WERI-Rb-1 (cell line): ENCODE data around the gene GLOD4.
A peak's percentile ranks its signal among the peaks of the same experiment; 100 is the strongest.
"Not testable (repeated sequence)": the region's sequence is repeated elsewhere in the genome, so short reads cannot be mapped to it uniquely, and the experiment has no call there.

Experiments used
- DNase-seq: peaks from one replicate; pipeline ENCODE4 v3.0.0-alpha.2; 2020
- H3K27ac ChIP-seq: fragments of 250-450 bp; sonication (Bioruptor Pico); 2 replicates; pipeline ENCODE4 v1.5.1; 2020; ENCODE audit warnings: mild to moderate bottlenecking, moderate library complexity
- H3K27me3 ChIP-seq: fragments of 250-450 bp; sonication (Bioruptor Pico); 2 replicates; pipeline ENCODE4 v1.5.1; 2021; ENCODE audit warnings: mild to moderate bottlenecking, low read depth, moderate library complexity; ENCODE audit not compliant: insufficient read depth, severe bottlenecking
- H3K36me3 ChIP-seq: fragments of 250-450 bp; sonication (Bioruptor Pico); 2 replicates; pipeline ENCODE4 v1.5.1; 2020; ENCODE audit warnings: mild to moderate bottlenecking, moderate library complexity
- H3K4me3 ChIP-seq: 2 replicates; pipeline ENCODE4 v1.5.1; 2011; ENCODE audit warnings: low read depth, mild to moderate bottlenecking, control low read depth, low read length
- H3K9me3 ChIP-seq: fragments of 250-450 bp; sonication (Bioruptor Pico); 2 replicates; pipeline ENCODE4 v1.5.1; 2021; ENCODE audit warnings: mild to moderate bottlenecking, moderate library complexity; ENCODE audit not compliant: severe bottlenecking
- CTCF ChIP-seq: IDR thresholded peaks from 2 replicates; pipeline ENCODE4 v1.5.1; 2011; ENCODE audit warnings: low read depth, mild to moderate bottlenecking, control low read depth, inconsistent platforms, low read length

Gene GLOD4

GRCh38 chr17:794876-795275 lies 12.8 kb upstream of the GLOD4 start:
- H3K4me3 ChIP-seq: no peak overlapping the region
- peaks cover 40% of the 10 kb centered on the region for H3K36me3 ChIP-seq
- H3K9me3 ChIP-seq: no peaks in the 10 kb centered on the region
- H3K27me3 ChIP-seq: no peaks in the 10 kb centered on the region
- peak; percentile 89 for TF ChIP-seq CTCF
- H3K27ac ChIP-seq: peak overlapping the region; percentile 62
- peak; percentile 78 for DNase-seq

- no peak for DNase-seq
- peaks cover 54% of the 10 kb centered on the region for H3K36me3 ChIP-seq
- peak overlapping the region; percentile 42 for H3K27ac ChIP-seq
- H3K4me3 ChIP-seq: no peak overlapping the region
- H3K27me3 ChIP-seq: no peaks in the 10 kb centered on the region
- no peak for TF ChIP-seq CTCF
- H3K9me3 ChIP-seq: no peaks in the 10 kb centered on the region
These were observed 10.2 kb upstream of the GLOD4 start for GRCh38 chr17:792277-792676.

GRCh38 chr17:791829-792228 lies 9.7 kb upstream of the GLOD4 start:
- H3K27ac ChIP-seq: no peak overlapping the region
- no peak for DNase-seq
- H3K27me3 ChIP-seq: no peaks in the 10 kb centered on the region
- H3K4me3 ChIP-seq: no peak overlapping the region
- H3K9me3 ChIP-seq: no peaks in the 10 kb centered on the region
- peaks cover 54% of the 10 kb centered on the region for H3K36me3 ChIP-seq
- no peak for TF ChIP-seq CTCF

- not testable (repeated sequence) for H3K4me3 ChIP-seq, H3K9me3 ChIP-seq, H3K27me3 ChIP-seq, DNase-seq, H3K27ac ChIP-seq
- H3K36me3 ChIP-seq: peaks cover 53% of the 10 kb centered on the region
These were observed 8.8 kb upstream of the GLOD4 start for GRCh38 chr17:790874-791247.

GRCh38 chr17:789931-790873 lies 8.1 kb upstream of the GLOD4 start:
- not testable (repeated sequence) for H3K27ac ChIP-seq, H3K9me3 ChIP-seq, H3K27me3 ChIP-seq, DNase-seq, H3K4me3 ChIP-seq
- H3K36me3 ChIP-seq: peaks cover 52% of the 10 kb centered on the region

GRCh38 chr17:789160-789840 lies 7.2 kb upstream of the GLOD4 start:
- no peaks in the 10 kb centered on the region for H3K9me3 ChIP-seq
- H3K27me3 ChIP-seq: no peaks in the 10 kb centered on the region
- H3K36me3 ChIP-seq: peaks cover 57% of the 10 kb centered on the region
- DNase-seq: no peak
- no peak overlapping the region for H3K4me3 ChIP-seq
- TF ChIP-seq CTCF: no peak
- no peak overlapping the region for H3K27ac ChIP-seq
